ENCODE results near the gene TMEM141. TPM values are rescaled to one million over a fixed set of nuclear protein-coding genes. Genes with fewer than 3 reads are reported as not detected.

TMEM141 gene
- polyA plus RNA-seq, 1 of the 3 experiments (the other 2 are of a cell fraction), result 112 TPM

DNA sequence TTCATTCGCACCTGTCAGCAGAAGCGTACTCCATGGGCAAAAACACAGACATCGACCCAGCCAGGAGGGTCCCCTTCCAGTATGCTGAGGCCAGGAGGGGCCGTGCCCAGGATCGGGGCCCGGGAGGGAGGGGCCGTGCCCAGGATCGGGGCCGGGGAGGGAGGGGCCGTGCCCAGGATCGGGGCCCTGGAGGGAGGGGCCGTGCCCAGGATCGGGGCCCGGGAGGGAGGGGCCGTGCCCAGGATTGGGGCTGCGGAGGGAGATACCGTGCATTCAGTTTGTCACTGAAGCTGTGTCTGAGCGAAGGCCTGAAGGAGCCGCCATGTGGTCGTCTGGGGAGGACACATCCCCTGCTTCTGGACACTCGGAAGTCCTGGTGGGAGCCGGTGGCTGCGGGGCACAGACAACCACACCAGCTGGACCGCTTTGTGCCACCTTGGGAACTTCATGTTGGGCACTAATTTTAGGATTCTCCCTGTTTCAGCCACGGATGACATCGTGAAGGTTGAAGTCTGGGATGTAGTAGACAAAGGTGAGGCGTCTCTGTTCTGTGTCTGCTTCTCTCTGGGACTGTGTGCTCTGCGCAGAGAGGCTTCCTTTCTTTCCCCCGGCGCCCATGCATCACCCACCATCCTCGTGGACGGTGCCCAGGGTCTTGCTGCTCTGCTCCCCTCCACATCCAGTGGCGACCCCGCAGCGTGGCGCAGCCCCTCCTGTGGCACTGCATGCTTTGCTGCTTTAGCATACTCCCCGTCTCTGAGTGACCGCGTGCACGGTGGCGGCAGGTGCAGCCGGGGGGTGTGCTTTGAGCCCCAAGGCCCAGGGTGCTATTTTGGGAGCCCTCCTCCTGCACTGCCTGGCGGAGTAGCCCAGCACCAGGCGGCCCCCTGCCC is 34.4 kb downstream of the TMEM141 start (continued):
- TF ChIP-seq, protein P1, sequence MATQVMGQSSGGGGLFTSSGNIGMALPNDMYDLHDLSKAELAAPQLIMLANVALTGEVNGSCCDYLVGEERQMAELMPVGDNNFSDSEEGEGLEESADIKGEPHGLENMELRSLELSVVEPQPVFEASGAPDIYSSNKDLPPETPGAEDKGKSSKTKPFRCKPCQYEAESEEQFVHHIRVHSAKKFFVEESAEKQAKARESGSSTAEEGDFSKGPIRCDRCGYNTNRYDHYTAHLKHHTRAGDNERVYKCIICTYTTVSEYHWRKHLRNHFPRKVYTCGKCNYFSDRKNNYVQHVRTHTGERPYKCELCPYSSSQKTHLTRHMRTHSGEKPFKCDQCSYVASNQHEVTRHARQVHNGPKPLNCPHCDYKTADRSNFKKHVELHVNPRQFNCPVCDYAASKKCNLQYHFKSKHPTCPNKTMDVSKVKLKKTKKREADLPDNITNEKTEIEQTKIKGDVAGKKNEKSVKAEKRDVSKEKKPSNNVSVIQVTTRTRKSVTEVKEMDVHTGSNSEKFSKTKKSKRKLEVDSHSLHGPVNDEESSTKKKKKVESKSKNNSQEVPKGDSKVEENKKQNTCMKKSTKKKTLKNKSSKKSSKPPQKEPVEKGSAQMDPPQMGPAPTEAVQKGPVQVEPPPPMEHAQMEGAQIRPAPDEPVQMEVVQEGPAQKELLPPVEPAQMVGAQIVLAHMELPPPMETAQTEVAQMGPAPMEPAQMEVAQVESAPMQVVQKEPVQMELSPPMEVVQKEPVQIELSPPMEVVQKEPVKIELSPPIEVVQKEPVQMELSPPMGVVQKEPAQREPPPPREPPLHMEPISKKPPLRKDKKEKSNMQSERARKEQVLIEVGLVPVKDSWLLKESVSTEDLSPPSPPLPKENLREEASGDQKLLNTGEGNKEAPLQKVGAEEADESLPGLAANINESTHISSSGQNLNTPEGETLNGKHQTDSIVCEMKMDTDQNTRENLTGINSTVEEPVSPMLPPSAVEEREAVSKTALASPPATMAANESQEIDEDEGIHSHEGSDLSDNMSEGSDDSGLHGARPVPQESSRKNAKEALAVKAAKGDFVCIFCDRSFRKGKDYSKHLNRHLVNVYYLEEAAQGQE (IDR thresholded peaks at IDR 0.05; ENCODE audit: low read depth, low read length), result no peak
- no peak for TF ChIP-seq YY1 (IDR thresholded peaks at IDR 0.05; ENCODE audit: low read depth)
- TF ChIP-seq, protein P2, sequence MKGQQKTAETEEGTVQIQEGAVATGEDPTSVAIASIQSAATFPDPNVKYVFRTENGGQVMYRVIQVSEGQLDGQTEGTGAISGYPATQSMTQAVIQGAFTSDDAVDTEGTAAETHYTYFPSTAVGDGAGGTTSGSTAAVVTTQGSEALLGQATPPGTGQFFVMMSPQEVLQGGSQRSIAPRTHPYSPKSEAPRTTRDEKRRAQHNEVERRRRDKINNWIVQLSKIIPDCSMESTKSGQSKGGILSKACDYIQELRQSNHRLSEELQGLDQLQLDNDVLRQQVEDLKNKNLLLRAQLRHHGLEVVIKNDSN (IDR thresholded peaks at IDR 0.05; ENCODE audit: borderline replicate concordance, low read depth), result no peak
- no peak for TF ChIP-seq FOXJ3 (CRISPR knock-in tag; IDR thresholded peaks at IDR 0.05)
- TF ChIP-seq TEAD4 (IDR thresholded peaks at IDR 0.05; ENCODE audit: borderline replicate concordance, insufficient read depth), result no peak

DNA sequence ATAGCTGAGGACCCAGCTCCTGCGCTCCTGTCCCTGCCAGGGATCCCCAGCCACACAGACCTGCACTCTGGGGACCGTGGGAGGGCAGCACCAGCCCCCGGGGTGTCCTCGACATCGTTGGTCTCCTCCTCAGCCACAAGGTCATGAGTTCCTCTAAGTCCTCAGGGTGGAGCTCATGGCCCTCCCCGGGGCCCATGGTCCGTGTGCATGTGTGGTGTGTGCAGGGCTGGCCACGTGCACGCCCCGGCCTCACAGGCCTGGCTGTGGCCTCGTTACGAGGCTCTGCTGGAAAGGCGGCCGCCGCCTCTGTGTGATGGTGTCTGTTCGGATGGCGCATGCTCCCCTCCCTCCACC is 35.0 kb downstream of the TMEM141 start:
- no peak overlapping the region for H3K4me3 ChIP-seq (ENCODE audit: low read depth in 2 of 2, low read length in 1 of 2)
- 86% methylated on average over 5 of the region's 17 CpGs for WGBS (ENCODE audit: low lambda C conversion rate)
- H3K79me2 ChIP-seq (ENCODE audit: insufficient read depth), result peaks cover under 1% of the 10 kb centered on the region; the same call in 1 of the 2 replicates
- POLR2A ChIA-PET, result no interaction called here
- H3K27me3 ChIP-seq (ENCODE audit: insufficient read depth), result no peaks in the 10 kb centered on the region
- no peaks in the 10 kb centered on the region for H3F3A ChIP-seq (replicated peaks; ENCODE audit: insufficient read depth)
- H3K9me3 ChIP-seq, result no peaks in the 10 kb centered on the region
- H3K9me2 ChIP-seq, result no peaks in the 10 kb centered on the region
- TF ChIP-seq, protein P3, sequence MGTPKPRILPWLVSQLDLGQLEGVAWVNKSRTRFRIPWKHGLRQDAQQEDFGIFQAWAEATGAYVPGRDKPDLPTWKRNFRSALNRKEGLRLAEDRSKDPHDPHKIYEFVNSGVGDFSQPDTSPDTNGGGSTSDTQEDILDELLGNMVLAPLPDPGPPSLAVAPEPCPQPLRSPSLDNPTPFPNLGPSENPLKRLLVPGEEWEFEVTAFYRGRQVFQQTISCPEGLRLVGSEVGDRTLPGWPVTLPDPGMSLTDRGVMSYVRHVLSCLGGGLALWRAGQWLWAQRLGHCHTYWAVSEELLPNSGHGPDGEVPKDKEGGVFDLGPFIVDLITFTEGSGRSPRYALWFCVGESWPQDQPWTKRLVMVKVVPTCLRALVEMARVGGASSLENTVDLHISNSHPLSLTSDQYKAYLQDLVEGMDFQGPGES (IDR thresholded peaks at IDR 0.05; ENCODE audit: low read depth, low read length), result no peak
- TF ChIP-seq SIN3A (IDR thresholded peaks at IDR 0.05; ENCODE audit: borderline replicate concordance, low read depth, low read length) (no peak), GATA2 (CRISPR knock-in tag; IDR thresholded peaks at IDR 0.05) (no peak), YY1 (IDR thresholded peaks at IDR 0.05; ENCODE audit: low read depth) (no peak), CHD2 (IDR thresholded peaks at IDR 0.05; ENCODE audit: low read length, partially characterized antibody) (no peak), NRF1 (IDR thresholded peaks at IDR 0.05; ENCODE audit: low read depth, low read length) (no peak), JUND (IDR thresholded peaks at IDR 0.05) (no peak), POLR2AphosphoS5 (IDR thresholded peaks at IDR 0.05; ENCODE audit: low read depth, low read length) (no peak)
- TF ChIP-seq, protein P4, sequence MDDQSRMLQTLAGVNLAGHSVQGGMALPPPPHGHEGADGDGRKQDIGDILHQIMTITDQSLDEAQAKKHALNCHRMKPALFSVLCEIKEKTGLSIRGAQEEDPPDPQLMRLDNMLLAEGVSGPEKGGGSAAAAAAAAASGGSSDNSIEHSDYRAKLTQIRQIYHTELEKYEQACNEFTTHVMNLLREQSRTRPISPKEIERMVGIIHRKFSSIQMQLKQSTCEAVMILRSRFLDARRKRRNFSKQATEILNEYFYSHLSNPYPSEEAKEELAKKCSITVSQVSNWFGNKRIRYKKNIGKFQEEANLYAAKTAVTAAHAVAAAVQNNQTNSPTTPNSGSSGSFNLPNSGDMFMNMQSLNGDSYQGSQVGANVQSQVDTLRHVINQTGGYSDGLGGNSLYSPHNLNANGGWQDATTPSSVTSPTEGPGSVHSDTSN (IDR thresholded peaks at IDR 0.05), result no peak
- H3K4me2 ChIP-seq, result no peak overlapping the region
- CTCF ChIA-PET, result interaction anchor here (1.0 to 3.2 kb wide), 3 partner anchors 16 to 38 kb away, joined by 3 to 17 read pairs (median 4); partner anchors contain the start of gene AJM1
- H2AFZ ChIP-seq (ENCODE audit: low read depth), result no peak overlapping the region
- peaks cover 9% of the 10 kb centered on the region; the same call in 1 of the 2 replicates for H4K20me1 ChIP-seq (ENCODE audit: insufficient read depth)
- H3K9ac ChIP-seq, result no peak overlapping the region
- H3K4me1 ChIP-seq (ENCODE audit: control insufficient read depth in 1 of 2, insufficient read depth in 2 of 2, low read depth in 1 of 2, low read length in 1 of 2), result no peaks in the 10 kb centered on the region
- DNase-seq, result no peak
- no peak overlapping the region for H3K27ac ChIP-seq (ENCODE audit: low read depth in 2 of 2, low read length in 1 of 2)
- peaks cover 7 to 70% of the 10 kb centered on the region in 2 experiments for H3K36me3 ChIP-seq (replicated peaks in 1 of 2; ENCODE audit: control insufficient read depth in 1 of 2, insufficient read depth in 2 of 2, low read length in 1 of 2)
